Measurements from ENCODE around the gene FBXO39.

The FBXO39 gene

DNA sequence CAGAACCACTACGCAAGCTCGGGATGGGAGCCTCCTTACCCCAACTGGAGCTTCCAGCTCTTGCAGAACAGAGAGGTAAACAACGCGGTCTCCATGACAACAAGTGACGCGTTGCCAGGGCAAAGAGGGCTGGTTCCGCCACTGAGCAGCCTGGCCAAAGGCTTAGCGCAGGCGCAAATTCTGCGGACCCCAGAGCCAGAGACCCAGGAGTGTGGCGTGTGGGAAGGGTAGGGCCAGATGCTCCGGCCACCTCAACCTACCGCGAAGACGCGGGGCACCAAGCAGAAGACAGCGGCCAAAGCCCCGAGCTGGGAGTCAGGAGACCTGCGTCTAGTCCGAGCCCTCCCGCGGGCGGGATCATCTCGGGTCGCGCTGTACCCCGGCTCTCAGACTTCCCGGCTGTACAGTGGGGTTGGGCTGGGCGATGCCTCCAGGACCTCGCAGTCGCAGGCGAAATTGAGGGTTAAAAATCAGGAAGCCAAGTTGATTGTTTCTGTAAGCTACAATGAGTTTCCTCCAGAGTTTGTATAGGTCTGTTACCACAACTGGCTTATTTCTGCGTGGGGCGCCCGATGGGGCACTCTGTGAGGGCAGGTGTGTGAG lies 55.7 kb downstream of the FBXO39 start, which contains the start of gene TEKT1 (continued):
- TF ChIP-seq, protein P1, sequence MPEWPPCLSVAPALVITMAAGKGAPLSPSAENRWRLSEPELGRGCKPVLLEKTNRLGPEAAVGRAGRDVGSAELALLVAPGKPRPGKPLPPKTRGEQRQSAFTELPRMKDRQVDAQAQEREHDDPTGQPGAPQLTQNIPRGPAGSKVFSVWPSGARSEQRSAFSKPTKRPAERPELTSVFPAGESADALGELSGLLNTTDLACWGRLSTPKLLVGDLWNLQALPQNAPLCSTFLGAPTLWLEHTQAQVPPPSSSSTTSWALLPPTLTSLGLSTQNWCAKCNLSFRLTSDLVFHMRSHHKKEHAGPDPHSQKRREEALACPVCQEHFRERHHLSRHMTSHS (tag by site-specific recombination; IDR thresholded peaks at IDR 0.05): no peak
- TF ChIP-seq, protein P2, sequence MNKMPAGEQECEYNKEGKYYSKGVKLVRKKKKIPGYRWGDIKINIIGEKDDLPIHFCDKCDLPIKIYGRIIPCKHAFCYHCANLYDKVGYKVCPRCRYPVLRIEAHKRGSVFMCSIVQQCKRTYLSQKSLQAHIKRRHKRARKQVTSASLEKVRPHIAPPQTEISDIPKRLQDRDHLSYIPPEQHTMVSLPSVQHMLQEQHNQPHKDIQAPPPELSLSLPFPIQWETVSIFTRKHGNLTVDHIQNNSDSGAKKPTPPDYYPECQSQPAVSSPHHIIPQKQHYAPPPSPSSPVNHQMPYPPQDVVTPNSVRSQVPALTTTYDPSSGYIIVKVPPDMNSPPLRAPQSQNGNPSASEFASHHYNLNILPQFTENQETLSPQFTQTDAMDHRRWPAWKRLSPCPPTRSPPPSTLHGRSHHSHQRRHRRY (tag by site-specific recombination; IDR thresholded peaks at IDR 0.05): no peak
- no peak for TF ChIP-seq ZNF768 (tag by site-specific recombination; IDR thresholded peaks at IDR 0.05)
- no peak for TF ChIP-seq ZNF266 (tag by site-specific recombination; IDR thresholded peaks at IDR 0.05; ENCODE audit: low read depth)
- TF ChIP-seq ZNF121 (tag by site-specific recombination; IDR thresholded peaks at IDR 0.05): no peak
- no peak for TF ChIP-seq KLF10 (tag by site-specific recombination; IDR thresholded peaks at IDR 0.05)
- no peak for TF ChIP-seq FEZF1 (tag by site-specific recombination; IDR thresholded peaks at IDR 0.05)
- TF ChIP-seq ZNF677 (tag by site-specific recombination; IDR thresholded peaks at IDR 0.05): no peak
- no peak for TF ChIP-seq ZNF549 (tag by site-specific recombination; IDR thresholded peaks at IDR 0.05)
- TF ChIP-seq GLIS2 (tag by site-specific recombination; IDR thresholded peaks at IDR 0.05): 0 out of 2 replicates have a peak, but pooled peaks have one; percentile 21
- TF ChIP-seq ZSCAN16 (tag by site-specific recombination; IDR thresholded peaks at IDR 0.05): no peak
- no peak for TF ChIP-seq ZNF670 (tag by site-specific recombination; IDR thresholded peaks at IDR 0.05; ENCODE audit: low read depth)
- TF ChIP-seq ZNF37A (tag by site-specific recombination; IDR thresholded peaks at IDR 0.05): no peak
